Heart right ventricle (tissue), 16 donors: ENCODE measurements around the gene SHC2. TPM values are rescaled to one million over a fixed set of nuclear protein-coding genes. Genes with fewer than 3 reads are reported as not detected.

Experiments
- ATAC-seq, 8 donors: fragments of 200-7000 bp; cut with Tn5 transposase; one replicate each; pipeline ENCODE4 v1.9.1; 2020; ENCODE audit warnings: mild to moderate bottlenecking in 8 of 8, moderate library complexity in 8 of 8, moderate number of reproducible peaks in 1 of 8
- DNase-seq, 2 donors: peaks; one replicate each; pipeline ENCODE4 v3.0.0-alpha.2; 2020
- H3K27ac ChIP-seq, 10 donors: fragments of 200-600 bp; sonication (generic) in 2 of 10; one replicate each; pipeline versions ENCODE4 v1.5.0 to v1.8.0; 2020 to 2022; ENCODE audit warnings: mild to moderate bottlenecking in 3 of 10
- H3K27me3 ChIP-seq, 7 donors: fragments of 200-600 bp; one replicate each; pipeline ENCODE4 v1.8.0; 2021 to 2022; ENCODE audit warnings: mild to moderate bottlenecking in 2 of 7
- H3K36me3 ChIP-seq, 9 donors: fragments of 200-600 bp; sonication (generic) in 1 of 9; one replicate each; pipeline versions ENCODE4 v1.5.0 to v1.8.0; 2020 to 2022; ENCODE audit warnings: mild to moderate bottlenecking in 2 of 9
- H3K4me1 ChIP-seq, 9 donors: fragments of 200-600 bp; sonication (generic) in 1 of 9; one replicate each; pipeline versions ENCODE4 v1.5.0 to v1.8.0; 2020 to 2022; ENCODE audit warnings: mild to moderate bottlenecking in 4 of 9
- H3K4me3 ChIP-seq, 10 donors: fragments of 200-600 bp; sonication (generic) in 2 of 10; one replicate each; pipeline versions ENCODE4 v1.5.0 to v1.8.0; 2020 to 2022; ENCODE audit warnings: mild to moderate bottlenecking in 7 of 10, moderate library complexity in 2 of 10
- H3K9me3 ChIP-seq, 11 donors: fragments of 200-600 bp in 10 of 11; sonication (generic) in 2 of 11; one replicate each; pipeline versions ENCODE4 v1.5.0 to v1.8.0; 2013 to 2022; ENCODE audit warnings: mild to moderate bottlenecking in 2 of 11, control low read depth in 1 of 11, moderate library complexity in 1 of 11
- CTCF ChIP-seq, 9 donors: fragments of 200-600 bp; sonication (generic) in 2 of 9; IDR thresholded peaks; one replicate each; pipeline versions ENCODE4 v1.5.0 to v1.8.0; 2021 to 2022; ENCODE audit warnings: antibody characterized with exemption in 9 of 9, mild to moderate bottlenecking in 5 of 9, moderate library complexity in 1 of 9
- WGBS, 2 donors: extraction: QIAGEN DNeasy Blood & Tissue Kit; methylation state at CpG; one replicate each; pipeline ENCODE4 v1.1.7; 2013; ENCODE audit warnings: inconsistent platforms in 1 of 2; 5-methylcytosine and 5-hydroxymethylcytosine counted together
- intact Hi-C, 10 donors: fragments of 100-400 bp; cut with DNase I; formaldehyde crosslinking; loops; one replicate each; pipeline versions ENCODE4 v1.11.1 to v1.14.2; 2022
- polyA plus RNA-seq, 2 donors: library from polyadenylated mRNA; stranded (reverse); fragments of 200-250 nt; gene quantifications; one replicate each; pipeline ENCODE4 v1.2.3, GENCODE V29; 2013
- total RNA-seq, 10 donors: library from RNA; stranded (reverse); fragmentation: NEBNext Ultra II Directional in 3 of 10; extraction: Animal tissue kit (Norgen Biotek cat#: 25700) in 3 of 10; gene quantifications; one replicate each; pipeline versions ENCODE4 v1.2.1 to v1.2.4, GENCODE V29; 2021 to 2023
- donor health status: Arrhythmogenic right ventricular cardiomyopathy.
- donor health status: ischemic (EF 13 %, LVEDD 7.1; RV severe dilation, severe dysfunction).
- donor health status: healthy with polysubstance abuse.
- donor health status: DM: no; HTN: yes; CAD: no.
- donor health status: DM: no; HTN: no; CAD: no.
- donor health status: ischemic (EF 25% LVEDD 6.9; RV normal size, moderate dysfunction).
- donor health status: ischemic (EF 25% LVEDD 5.7; RV mildly dilated, moderate dysfunction).
- donor health status: healthy.
- donor health status: DM: yes; HTN: yes; CAD: no.
- donor health status: Ischemic cardiomyopathy.
- donor health status: ischemic (EF 35%, LVEDD 5.7; RV mildly dilated, moderate dysfunction).
- donor health status: nonischemic (EF 11% LVEDD 7.7; RV severe dilation, severe dysfunction).
- donor health status: DM: yes; HTN: yes; CAD: no.
- donor health status: PGD.
- donor health status: ischemic (EF 29% LVEDD 5.4; RV normal size, mild dysfunction).
- donor health status: nonischemic (EF 23%, LVEDD 6.1; RV moderate dilation, normal function).

SHC2 gene
- total and polyA plus RNA-seq, 12 donors = 7.7 to 33.5 (median 12.4) TPM

DNA sequence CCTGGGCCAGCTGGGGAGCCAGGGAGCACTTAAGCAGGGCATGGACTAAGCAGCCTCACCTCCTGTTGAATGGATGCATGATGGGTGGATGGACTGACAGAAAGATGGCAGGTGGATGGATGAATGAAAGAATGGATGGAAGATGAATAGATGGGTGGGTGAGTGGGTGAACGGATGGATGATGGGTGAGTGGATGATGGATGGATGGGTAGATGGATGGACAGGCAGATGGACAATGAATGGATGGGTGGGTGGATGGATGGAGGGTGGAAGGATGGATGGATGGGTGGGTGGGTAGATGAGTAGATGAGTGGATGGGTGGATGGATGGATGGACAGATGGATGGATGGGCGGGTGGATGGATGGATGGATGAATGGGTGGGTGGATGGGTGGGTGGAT is 18.7 kb downstream of the SHC2 start:
- no peak for TF ChIP-seq CTCF (IDR thresholded peaks at IDR 0.05)
- intact Hi-C loops = no loop called here

GRCh38 chr19:441213-441836 is 19.5 kb downstream of the SHC2 start:
- H3K36me3 ChIP-seq = peaks cover 0 to 16% (median 0%) of the 10 kb centered on the region in 9 donors
- no peaks in the 10 kb centered on the region for H3K27me3 ChIP-seq
- peaks cover 0 to 9% (median 0%) of the 10 kb centered on the region in 9 donors for H3K4me1 ChIP-seq
- H3K9me3 ChIP-seq = no peaks in the 10 kb centered on the region
- intact Hi-C loops = no loop called here
- DNase-seq = no peak
- no peak overlapping the region for H3K27ac ChIP-seq
- whole genome bisulfite sequencing, 2 donors = 57 to 64% methylated on average over 23 of the region's 23 CpGs
- no peak for TF ChIP-seq CTCF (IDR thresholded peaks at IDR 0.05)
- ATAC-seq = peak in 1 of 8 donors; percentile 33
- H3K4me3 ChIP-seq = no peak overlapping the region

More for the DNA sequence above, 18.7 kb downstream of the SHC2 start:
- 98% methylated on average over 2 of the region's 2 CpGs for WGBS, 2 donors
- DNase-seq (no peak), ATAC-seq (no peak)
- Histone ChIP-seq H3K27me3 (no peaks in the 10 kb centered on the region), H3K36me3 (peaks cover 0 to 16% (median 0%) of the 10 kb centered on the region in 9 donors), H3K4me3 (no peak overlapping the region), H3K27ac (no peak overlapping the region), H3K4me1 (peaks cover 0 to 9% (median 0%) of the 10 kb centered on the region in 9 donors), H3K9me3 (no peaks in the 10 kb centered on the region)

GRCh38 chr19:440391-441212 is 20.2 kb downstream of the SHC2 start:
- TF ChIP-seq CTCF (IDR thresholded peaks at IDR 0.05) = no peak
- intact Hi-C loops = no loop called here
- WGBS, 2 donors = 88 to 89% methylated on average over 48 of the region's 48 CpGs
- peaks cover 0 to 9% (median 0%) of the 10 kb centered on the region in 9 donors for H3K4me1 ChIP-seq
- H3K27ac ChIP-seq = no peak overlapping the region
- H3K36me3 ChIP-seq = peaks cover 0 to 20% (median 0%) of the 10 kb centered on the region in 9 donors
- no peak overlapping the region for H3K4me3 ChIP-seq
- no peaks in the 10 kb centered on the region for H3K9me3 ChIP-seq
- no peak for ATAC-seq
- no peaks in the 10 kb centered on the region for H3K27me3 ChIP-seq
- no peak for DNase-seq

- intact Hi-C loops = no loop called here
- no peak overlapping the region for H3K27ac ChIP-seq
- 89 to 90% methylated on average over 27 of the region's 27 CpGs for WGBS, 2 donors
- no peaks in the 10 kb centered on the region for H3K9me3 ChIP-seq
- no peaks in the 10 kb centered on the region for H3K27me3 ChIP-seq
- ATAC-seq (no peak), DNase-seq (no peak)
- peaks cover 0 to 9% (median 0%) of the 10 kb centered on the region in 9 donors for H3K4me1 ChIP-seq
- TF ChIP-seq CTCF (IDR thresholded peaks at IDR 0.05) = no peak
- peaks cover 0 to 26% (median 0%) of the 10 kb centered on the region in 9 donors for H3K36me3 ChIP-seq
- no peak overlapping the region for H3K4me3 ChIP-seq
Observed at GRCh38 chr19:439167-439900, 21.5 kb downstream of the SHC2 start.
